HepG2 (cell line): ENCODE results near the gene MBNL3. TPM values are rescaled to one million over a fixed set of nuclear protein-coding genes. Genes with fewer than 3 reads are reported as not detected.

Experiments
- ATAC-seq: fragments of 200-7000 bp; cut with Tn5 transposase; 3 replicates; pipeline ENCODE4 v1.9.1; 2020; ENCODE audit warnings: mild to moderate bottlenecking, moderate library complexity
- BruUV-seq: library from RNA; stranded (reverse); fragments of 400-500 nt; replicated peaks from 2 replicates; lab custom pipeline; 2021; lab: Mats Ljungman, UMichigan
- CTCF ChIA-PET: fragments of 300-600 bp; formaldehyde crosslinking; extraction: SDS; loops from one replicate; lab custom pipeline; 2021; ENCODE audit warnings: low total read pairs, inconsistent platforms, low intra/inter-chr PET ratio; lab: Yijun Ruan, JAX
- POLR2A ChIA-PET: fragments of 350-600 bp; sonication (Branson Sonifier 250); formaldehyde crosslinking; loops from one replicate; lab custom pipeline; 2020; ENCODE audit warnings: antibody characterized with exemption, inconsistent platforms; lab: Yijun Ruan, JAX
- DNase-seq: peaks from one replicate; pipeline ENCODE4 v3.0.0-alpha.2; 2015; ENCODE audit warnings: low spot score
- FAIRE-seq: peaks from 3 replicates; lab custom pipeline; 2011; peaks lifted over from hg19 to GRCh38; lab: Jason Lieb, UNC
- H2AFZ ChIP-seq: one replicate; pipeline ENCODE4 v1.6.1; 2011; ENCODE audit warnings: low read length, inconsistent platforms
- H3K27ac ChIP-seq: fragments of 300-600 bp; 3 replicates; pipeline ENCODE4 v1.8.0; 2011; ENCODE audit warnings: mixed run types, mild to moderate bottlenecking, mixed read lengths, low read length, inconsistent platforms; ENCODE audit not compliant: insufficient read depth; ENCODE audit errors: extremely low read length
- H3K27me3 ChIP-seq, 2 experiments: fragments of 200-600 bp in 1 of 2; 2 replicates in 1 of 2; 3 replicates in 1 of 2; pipeline versions ENCODE4 v1.6.0 to v1.8.0; 2011; ENCODE audit warnings: low read length in 2 of 2, mild to moderate bottlenecking in 2 of 2, moderate library complexity in 2 of 2, inconsistent platforms in 1 of 2; ENCODE audit not compliant: insufficient read depth in 2 of 2, control insufficient read depth in 1 of 2
- H3K36me3 ChIP-seq, 2 experiments: fragments of 200-600 bp in 1 of 2; replicated peaks in 1 of 2; 2 replicates in 1 of 2; 3 replicates in 1 of 2; pipeline versions ENCODE4 v1.5.1 to v1.8.0; 2011; ENCODE audit warnings: low read length in 2 of 2, inconsistent platforms in 1 of 2; ENCODE audit not compliant: insufficient read depth in 2 of 2, control insufficient read depth in 1 of 2
- H3K4me1 ChIP-seq: 2 replicates; pipeline ENCODE4 v1.5.1; 2012; ENCODE audit warnings: low read length, inconsistent platforms; ENCODE audit not compliant: insufficient read depth
- H3K4me2 ChIP-seq: 2 replicates; pipeline ENCODE4 v1.6.0; 2011; ENCODE audit warnings: low read depth, low read length, inconsistent platforms
- H3K4me3 ChIP-seq, 3 experiments: fragments of 200-600 bp in 1 of 3; sonication (generic), shearing (Covaris generic) in 1 of 3; replicated peaks in 1 of 3; 2 replicates each; pipeline ENCODE4 v1.5.1; 2011 to 2016; ENCODE audit warnings: low read length in 3 of 3, inconsistent platforms in 2 of 3, low read depth in 2 of 3, mild to moderate bottlenecking in 2 of 3, control low read depth in 1 of 3, mixed read lengths in 1 of 3; ENCODE audit not compliant: insufficient read depth in 1 of 3
- H3K79me2 ChIP-seq: one replicate; pipeline ENCODE4 v1.6.1; 2011; ENCODE audit warnings: low read length, inconsistent platforms; ENCODE audit not compliant: insufficient read depth
- H3K9ac ChIP-seq: 2 replicates; pipeline ENCODE4 v1.6.0; 2011; ENCODE audit warnings: mild to moderate bottlenecking, low read depth, low read length, inconsistent platforms; ENCODE audit not compliant: insufficient read depth
- H3K9me3 ChIP-seq: 2 replicates; pipeline ENCODE4 v1.5.1; 2012; ENCODE audit warnings: mild to moderate bottlenecking, low read length
- H4K20me1 ChIP-seq: 2 replicates; pipeline ENCODE4 v1.6.0; 2011; ENCODE audit warnings: inconsistent platforms, mild to moderate bottlenecking, low read length, moderate library complexity; ENCODE audit not compliant: insufficient read depth
- ASH2L ChIP-seq: fragments of 300-600, 200-600 bp; sonication (generic); IDR thresholded peaks from 2 replicates; pipeline ENCODE4 v1.7.0; 2017; ENCODE audit warnings: low read depth, mild to moderate bottlenecking, moderate library complexity, mixed read lengths, low read length; ENCODE audit not compliant: insufficient read length
- BCL6 ChIP-seq: IDR thresholded peaks from 2 replicates; pipeline ENCODE4 v1.6.1; 2016; ENCODE audit warnings: missing genetic modification reagents, missing compliant biosample characterization
- FOSL2 ChIP-seq: sonication (generic); formaldehyde crosslinking; IDR thresholded peaks from 2 replicates; pipeline ENCODE4 v1.4.0; 2020; ENCODE audit warnings: missing genetic modification reagents
- GTF2F1 ChIP-seq: fragments of 150-350 bp; IDR thresholded peaks from 2 replicates; pipeline ENCODE4 v1.6.1; 2014; ENCODE audit warnings: low read length
- HDAC2 ChIP-seq: sonication (generic); formaldehyde crosslinking; IDR thresholded peaks from 2 replicates; pipeline ENCODE4 v1.4.0; 2020; ENCODE audit warnings: missing genetic modification reagents
- KLF11 ChIP-seq: IDR thresholded peaks from 2 replicates; pipeline ENCODE4 v1.6.1; 2016; ENCODE audit warnings: missing compliant biosample characterization
- MAFK ChIP-seq, 2 experiments: IDR thresholded peaks in 1 of 2; conservative IDR thresholded peaks in 1 of 2; 2 replicates each; pipeline ENCODE4 v1.6.1; 2011; ENCODE audit warnings: improper control_type of control experiment in 2 of 2, low read length in 2 of 2
- MIER2 ChIP-seq: IDR thresholded peaks from 2 replicates; pipeline ENCODE4 v1.6.1; 2016; ENCODE audit warnings: missing biosample characterization, missing genetic modification reagents
- PATZ1 ChIP-seq: sonication (generic); formaldehyde crosslinking; IDR thresholded peaks from 2 replicates; pipeline ENCODE4 v1.4.0; 2020; ENCODE audit warnings: missing genetic modification reagents
- RBM22 ChIP-seq: fragments of 200-400 bp; formaldehyde crosslinking; optimal IDR thresholded peaks from 2 replicates; pipeline ENCODE3; 2017; ENCODE audit warnings: mild to moderate bottlenecking, low read length, moderate library complexity
- SP4 ChIP-seq: sonication (generic); formaldehyde crosslinking; IDR thresholded peaks from 2 replicates; pipeline ENCODE4 v1.8.1; 2023; ENCODE audit warnings: mild to moderate bottlenecking, missing genetic modification reagents
- SP5 ChIP-seq: IDR thresholded peaks from 2 replicates; pipeline ENCODE4 v1.6.1; 2016; ENCODE audit warnings: low read depth, borderline replicate concordance
- TCF7 ChIP-seq: sonication (generic); IDR thresholded peaks from 2 replicates; pipeline ENCODE4 v1.6.1; 2016; ENCODE audit warnings: antibody characterized with exemption, low read depth
- UBTF ChIP-seq: sonication (generic); formaldehyde crosslinking; IDR thresholded peaks from 2 replicates; pipeline ENCODE4 v1.4.0; 2020; ENCODE audit warnings: mild to moderate bottlenecking, missing genetic modification reagents
- ZNF782 ChIP-seq: sonication (generic); formaldehyde crosslinking; IDR thresholded peaks from 2 replicates; pipeline ENCODE4 v1.4.0; 2020; ENCODE audit warnings: missing genetic modification reagents, mild to moderate bottlenecking, borderline replicate concordance
- WGBS: methylation state at CpG from one replicate; pipeline ENCODE4 v1.1.6; 2017; ENCODE audit warnings: low lambda C conversion rate; 5-methylcytosine and 5-hydroxymethylcytosine counted together
- in situ Hi-C: cut with HindIII; loops from 2 replicates; pipeline ENCODE4 v1.10.0; 2017; ENCODE audit warnings: low pct_unique_long_range_greater_than_20kb; ENCODE audit not compliant: extremely low pct_ligation_motif_present
- intact Hi-C: fragments of 100-400 bp; cut with micrococcal nuclease; formaldehyde crosslinking; loops from one replicate; pipeline ENCODE4 v1.10.0; 2022; ENCODE audit not compliant: unreplicated experiment
- polyA plus RNA-seq, 8 experiments: library from polyadenylated mRNA; depleted of rRNA in 3 of 8; stranded (reverse) in 7 of 8; unstranded in 1 of 8; fragments of >200 nt; fragmentation: Illumina TruSeq in 4 of 8; extraction: Trizol in 4 of 8; gene quantifications; 2 replicates each; pipeline versions ENCODE4 v1.2.1 to v1.2.3, GENCODE V29; 2011 to 2016; ENCODE audit warnings: low read depth in 4 of 8, missing spikeins in 1 of 8, mixed read lengths in 1 of 8; ENCODE audit not compliant: insufficient read depth in 1 of 8
- total RNA-seq, 5 experiments: library from RNA; depleted of rRNA; stranded (reverse); fragments of >200 nt; fragmentation: Illumina TruSeq; extraction: Trizol; gene quantifications; 2 replicates each; pipeline ENCODE4 v1.2.3, GENCODE V29; 2016; ENCODE audit warnings: low read depth in 1 of 5
- TF ChIP-seq, protein P1 (sequence below): sonication (generic); formaldehyde crosslinking; IDR thresholded peaks from 2 replicates; pipeline ENCODE4 v1.4.0; 2020; ENCODE audit warnings: missing genetic modification reagents, mild to moderate bottlenecking, borderline replicate concordance
- TF ChIP-seq, protein P2 (sequence below): sonication (generic); formaldehyde crosslinking; IDR thresholded peaks from 2 replicates; pipeline ENCODE4 v1.4.0; 2020; ENCODE audit warnings: missing genetic modification reagents, borderline replicate concordance

Gene MBNL3
- total and polyA plus RNA-seq, 2 of the 13 experiments (the other 11 are each of a cell fraction or from before 2014, with no cell fraction given), result 155 to 257 TPM

DNA sequence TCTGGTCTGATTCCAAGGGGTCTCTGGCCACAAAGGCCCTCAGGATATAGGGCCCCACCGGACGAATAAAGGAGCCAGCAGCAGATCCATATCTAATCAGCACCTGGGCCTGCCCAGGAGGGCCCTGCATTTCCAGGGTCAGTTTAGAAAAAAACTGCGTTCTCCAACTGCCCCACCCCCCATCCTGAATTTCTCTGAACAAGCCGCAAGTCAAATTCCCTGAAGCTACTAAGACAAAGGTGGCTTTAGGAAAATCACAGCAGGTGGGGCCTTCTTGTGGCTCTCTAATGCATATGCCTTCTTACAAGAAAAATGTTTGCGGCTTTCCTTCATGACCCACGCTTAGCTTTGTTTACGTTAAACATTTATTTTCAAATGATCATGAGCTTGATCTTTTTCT, 76.6 kb downstream of the MBNL3 start:
- BruUV-seq, result TSS peak; percentile 58
- in situ Hi-C loops (loop anchor here (10.0 kb wide), 1 partner anchor 73 kb away; the partner anchor contains the start of gene MBNL3), intact Hi-C loops (loop anchor here (5.0 kb wide), 2 partner anchors 70 to 180 kb away; no protein-coding TSS in a partner anchor)
- H3K27me3 ChIP-seq, result no peaks in the 10 kb centered on the region
- H3K4me3 ChIP-seq, result peak overlapping the region; percentile 66 to 74 (median 68)
- H3K4me1 ChIP-seq, result peaks cover 53% of the 10 kb centered on the region
- WGBS, result 0% methylated on average over 3 of the region's 7 CpGs
- no peak overlapping the region for H2AFZ ChIP-seq
- H3K79me2 ChIP-seq, result peaks cover 73% of the 10 kb centered on the region
- peaks cover 8% of the 10 kb centered on the region; the same call in 1 of the 2 replicates for H4K20me1 ChIP-seq
- POLR2A ChIA-PET, result interaction anchor here (0.8 to 2.1 kb wide), 8 partner anchors 14 to 219 kb away, joined by 4 to 16 read pairs (median 6); partner anchors contain the start of gene MBNL3
- ATAC-seq (peak; percentile 35), FAIRE-seq (peak; percentile 59), DNase-seq (peak; percentile 35)
- H3K27ac ChIP-seq, result peak overlapping the region; percentile 78
- CTCF ChIA-PET, result no interaction called here
- peak overlapping the region; percentile 77 for H3K4me2 ChIP-seq
- no peaks in the 10 kb centered on the region for H3K9me3 ChIP-seq
- H3K9ac ChIP-seq, result peak overlapping the region; percentile 73
- no peaks in the 10 kb centered on the region for H3K36me3 ChIP-seq
- TF ChIP-seq KLF11 (CRISPR knock-in tag) (no peak), RBM22 (peak; percentile 18), SP4 (CRISPR knock-in tag) (no peak), MAFK (conservative IDR thresholded peaks at IDR 0.05 in 1 of 2, IDR thresholded peaks at IDR 0.05 in 1 of 2; ENCODE audit: low read length in 2 of 2) (no peak), BCL6 (0 out of 2 replicates have a peak, but pooled peaks have one; percentile 12), TCF7 (peak; percentile 73), ASH2L (peak; percentile 1), ZNF782 (CRISPR knock-in tag) (no peak), HDAC2 (CRISPR knock-in tag) (0 out of 2 replicates have a peak, but pooled peaks have one; percentile 8), SP5 (0 out of 2 replicates have a peak, but pooled peaks have one; percentile 19), FOSL2 (CRISPR knock-in tag) (no peak), GTF2F1 (no peak), UBTF (CRISPR knock-in tag) (no peak), MIER2 (CRISPR knock-in tag) (no peak), PATZ1 (CRISPR knock-in tag) (0 out of 2 replicates have a peak, but pooled peaks have one; percentile 12)
- TF ChIP-seq, protein P1, sequence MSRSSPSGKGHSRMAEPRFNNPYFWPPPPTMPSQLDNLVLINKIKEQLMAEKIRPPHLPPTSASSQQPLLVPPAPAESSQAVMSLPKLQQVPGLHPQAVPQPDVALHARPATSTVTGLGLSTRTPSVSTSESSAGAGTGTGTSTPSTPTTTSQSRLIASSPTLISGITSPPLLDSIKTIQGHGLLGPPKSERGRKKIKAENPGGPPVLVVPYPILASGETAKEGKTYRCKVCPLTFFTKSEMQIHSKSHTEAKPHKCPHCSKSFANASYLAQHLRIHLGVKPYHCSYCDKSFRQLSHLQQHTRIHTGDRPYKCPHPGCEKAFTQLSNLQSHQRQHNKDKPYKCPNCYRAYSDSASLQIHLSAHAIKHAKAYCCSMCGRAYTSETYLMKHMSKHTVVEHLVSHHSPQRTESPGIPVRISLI (CRISPR knock-in tag), result peak; percentile 66; the same call in 1 of the 2 replicates
- TF ChIP-seq, protein P2, sequence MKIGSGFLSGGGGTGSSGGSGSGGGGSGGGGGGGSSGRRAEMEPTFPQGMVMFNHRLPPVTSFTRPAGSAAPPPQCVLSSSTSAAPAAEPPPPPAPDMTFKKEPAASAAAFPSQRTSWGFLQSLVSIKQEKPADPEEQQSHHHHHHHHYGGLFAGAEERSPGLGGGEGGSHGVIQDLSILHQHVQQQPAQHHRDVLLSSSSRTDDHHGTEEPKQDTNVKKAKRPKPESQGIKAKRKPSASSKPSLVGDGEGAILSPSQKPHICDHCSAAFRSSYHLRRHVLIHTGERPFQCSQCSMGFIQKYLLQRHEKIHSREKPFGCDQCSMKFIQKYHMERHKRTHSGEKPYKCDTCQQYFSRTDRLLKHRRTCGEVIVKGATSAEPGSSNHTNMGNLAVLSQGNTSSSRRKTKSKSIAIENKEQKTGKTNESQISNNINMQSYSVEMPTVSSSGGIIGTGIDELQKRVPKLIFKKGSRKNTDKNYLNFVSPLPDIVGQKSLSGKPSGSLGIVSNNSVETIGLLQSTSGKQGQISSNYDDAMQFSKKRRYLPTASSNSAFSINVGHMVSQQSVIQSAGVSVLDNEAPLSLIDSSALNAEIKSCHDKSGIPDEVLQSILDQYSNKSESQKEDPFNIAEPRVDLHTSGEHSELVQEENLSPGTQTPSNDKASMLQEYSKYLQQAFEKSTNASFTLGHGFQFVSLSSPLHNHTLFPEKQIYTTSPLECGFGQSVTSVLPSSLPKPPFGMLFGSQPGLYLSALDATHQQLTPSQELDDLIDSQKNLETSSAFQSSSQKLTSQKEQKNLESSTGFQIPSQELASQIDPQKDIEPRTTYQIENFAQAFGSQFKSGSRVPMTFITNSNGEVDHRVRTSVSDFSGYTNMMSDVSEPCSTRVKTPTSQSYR (CRISPR knock-in tag), result peak; percentile 80; the same call in 1 of the 2 replicates
